ENCODE results near the gene CALHM3. TPM values are rescaled to one million over a fixed set of nuclear protein-coding genes. Genes with fewer than 3 reads are reported as not detected.

The CALHM3 gene
- total and polyA plus RNA-seq, 2 experiments from 2014 or later: 0.14 to 0.19 TPM

GRCh38 chr10:103475437-103475836 is 3.6 kb downstream of the CALHM3 start:
- Histone ChIP-seq H4K20me1 (replicated peaks; ENCODE audit: insufficient read depth) (no peaks in the 10 kb centered on the region), H3K4me2 (no peak overlapping the region), H3K27me3 (ENCODE audit: insufficient read depth) (no peaks in the 10 kb centered on the region), H2AFZ (0 out of 2 replicates have a peak overlapping the region, but pooled peaks have one; percentile 43), H3K79me2 (replicated peaks; ENCODE audit: insufficient read depth) (no peaks in the 10 kb centered on the region), H3F3A (replicated peaks; ENCODE audit: low read depth) (no peaks in the 10 kb centered on the region), H3K4me3 (no peak overlapping the region), H3K36me3 (ENCODE audit: insufficient read depth) (no peaks in the 10 kb centered on the region), H3K9me2 (ENCODE audit: insufficient read depth) (no peaks in the 10 kb centered on the region), H3K27ac (ENCODE audit: low read depth) (no peak overlapping the region), H3K4me1 (ENCODE audit: insufficient read depth) (no peaks in the 10 kb centered on the region)
- TF ChIP-seq CREB1 (CRISPR knock-in tag; IDR thresholded peaks at IDR 0.05; ENCODE audit: low read depth) (no peak), ZNF114 (CRISPR knock-in tag; IDR thresholded peaks at IDR 0.05) (no peak), JUNB (IDR thresholded peaks at IDR 0.05; ENCODE audit: unreplicated experiment) (no peak), CTCF (conservative IDR thresholded peaks at IDR 0.05; ENCODE audit: low read depth in 2 of 2) (no peak)
- Mint-ChIP-seq H3K4me3 (no peak overlapping the region), H3K36me3 (ENCODE audit: low read depth) (no peaks in the 10 kb centered on the region), H3K27me3 (ENCODE audit: insufficient read depth, low read depth, poor library complexity) (peaks cover 19% of the 10 kb centered on the region), H3K4me1 (peaks cover 32% of the 10 kb centered on the region), H3K27ac (no peak overlapping the region), H3K9me3 (no peaks in the 10 kb centered on the region)
- DNase-seq (ENCODE audit: low spot score) (no peak), ATAC-seq (peak; percentile 6; the same call in 2 of the 3 replicates)

GRCh38 chr10:103474077-103474476 is 5.0 kb downstream of the CALHM3 start:
- no peaks in the 10 kb centered on the region for H4K20me1 ChIP-seq (replicated peaks; ENCODE audit: insufficient read depth)
- H2AFZ ChIP-seq: no peak overlapping the region
- no peaks in the 10 kb centered on the region for H3K79me2 ChIP-seq (replicated peaks; ENCODE audit: insufficient read depth)
- H3K27me3 Mint-ChIP-seq (ENCODE audit: insufficient read depth, low read depth, poor library complexity): peaks cover 17% of the 10 kb centered on the region
- H3K27me3 ChIP-seq (ENCODE audit: insufficient read depth): no peaks in the 10 kb centered on the region
- no peak overlapping the region for H3K27ac Mint-ChIP-seq
- H3K9me2 ChIP-seq (ENCODE audit: insufficient read depth): no peaks in the 10 kb centered on the region
- no peak for DNase-seq (ENCODE audit: low spot score)
- no peaks in the 10 kb centered on the region for H3K9me3 Mint-ChIP-seq
- peaks cover 34% of the 10 kb centered on the region for H3K4me1 Mint-ChIP-seq
- no peak overlapping the region for H3K4me3 Mint-ChIP-seq
- no peaks in the 10 kb centered on the region for H3K36me3 ChIP-seq (ENCODE audit: insufficient read depth)
- no peaks in the 10 kb centered on the region for H3F3A ChIP-seq (replicated peaks; ENCODE audit: low read depth)
- no peak overlapping the region for H3K4me3 ChIP-seq
- H3K4me1 ChIP-seq (ENCODE audit: insufficient read depth): no peaks in the 10 kb centered on the region
- H3K27ac ChIP-seq (ENCODE audit: low read depth): no peak overlapping the region
- no peak for ATAC-seq
- H3K4me2 ChIP-seq: no peak overlapping the region
- no peaks in the 10 kb centered on the region for H3K36me3 Mint-ChIP-seq (ENCODE audit: low read depth)
- TF ChIP-seq EZH2phosphoT487 (IDR thresholded peaks at IDR 0.05; ENCODE audit: unreplicated experiment) (no peak), STAT1 (IDR thresholded peaks at IDR 0.05; ENCODE audit: unreplicated experiment) (no peak), ETS1 (IDR thresholded peaks at IDR 0.05) (no peak), JUNB (IDR thresholded peaks at IDR 0.05; ENCODE audit: unreplicated experiment) (no peak), CTCF (conservative IDR thresholded peaks at IDR 0.05; ENCODE audit: low read depth in 2 of 2) (no peak), ZNF462 (CRISPR knock-in tag; IDR thresholded peaks at IDR 0.05) (no peak), EZH2 (IDR thresholded peaks at IDR 0.05; ENCODE audit: low read depth, unreplicated experiment) (no peak)

Measured in GM23338 (cell line).